ENCODE results near the gene S100A16. TPM values are rescaled to one million over a fixed set of nuclear protein-coding genes. Genes with fewer than 3 reads are reported as not detected.

S100A16 gene
- total RNA-seq: 10 to 100 TPM; 46.2 to 84.5 (median 66.6) TPM

- TF ChIP-seq CTCF (IDR thresholded peaks at IDR 0.05; ENCODE audit: low read depth): no peak
These were observed at the start of gene S100A16 for GRCh38 chr1:153612755-153613331. TSS of gene S100A16 (minus strand) at chr1:153613137. CDS start at chr1:153608151, 4,986 bp downstream.

GRCh38 chr1:153662269-153662668 is 49.3 kb upstream of the S100A16 start:
- TF ChIP-seq CTCF (IDR thresholded peaks at IDR 0.05; ENCODE audit: low read depth): no peak

GRCh38 chr1:153661111-153661708 is 48.3 kb upstream of the S100A16 start:
- TF ChIP-seq CTCF (IDR thresholded peaks at IDR 0.05; ENCODE audit: low read depth): no peak

- TF ChIP-seq CTCF (IDR thresholded peaks at IDR 0.05; ENCODE audit: low read depth): no peak
These were observed 46.7 kb upstream of the S100A16 start for GRCh38 chr1:153659656-153660055.

- no peak for TF ChIP-seq CTCF (IDR thresholded peaks at IDR 0.05; ENCODE audit: low read depth)
These were observed 46.2 kb upstream of the S100A16 start for GRCh38 chr1:153659175-153659534.

- TF ChIP-seq CTCF (IDR thresholded peaks at IDR 0.05; ENCODE audit: low read depth): no peak
These were observed 45.6 kb upstream of the S100A16 start, which contains the start of gene SNAPIN for GRCh38 chr1:153658400-153659174. TSS of gene SNAPIN (plus strand) at chr1:153658703. CDS start at chr1:153658744, 41 bp downstream.

GRCh38 chr1:153655333-153655732 is 42.4 kb upstream of the S100A16 start:
- no peak for TF ChIP-seq CTCF (IDR thresholded peaks at IDR 0.05; ENCODE audit: low read depth)
